ENCODE measurements around the gene TRIM63.

DNA sequence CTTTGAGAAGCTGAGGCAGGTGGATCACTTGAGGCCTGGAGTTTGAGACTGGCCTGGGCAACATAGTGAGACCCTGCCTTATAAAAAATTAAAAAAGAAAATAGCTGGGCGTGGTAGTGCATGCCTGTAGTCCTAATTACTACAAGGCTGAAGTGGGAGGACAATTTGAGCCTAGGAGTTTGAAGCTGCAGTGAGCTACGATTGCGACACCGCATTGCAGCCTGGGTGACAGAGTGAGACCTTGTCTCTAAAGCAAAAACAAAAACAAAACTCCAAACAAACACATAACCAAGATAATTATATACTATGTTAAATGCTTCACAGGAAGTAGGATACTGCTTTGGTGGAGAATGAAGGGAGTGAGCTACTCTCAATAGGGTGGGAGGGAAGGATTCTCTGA, 64.2 kb downstream of the TRIM63 start:
- TF ChIP-seq, protein P1, sequence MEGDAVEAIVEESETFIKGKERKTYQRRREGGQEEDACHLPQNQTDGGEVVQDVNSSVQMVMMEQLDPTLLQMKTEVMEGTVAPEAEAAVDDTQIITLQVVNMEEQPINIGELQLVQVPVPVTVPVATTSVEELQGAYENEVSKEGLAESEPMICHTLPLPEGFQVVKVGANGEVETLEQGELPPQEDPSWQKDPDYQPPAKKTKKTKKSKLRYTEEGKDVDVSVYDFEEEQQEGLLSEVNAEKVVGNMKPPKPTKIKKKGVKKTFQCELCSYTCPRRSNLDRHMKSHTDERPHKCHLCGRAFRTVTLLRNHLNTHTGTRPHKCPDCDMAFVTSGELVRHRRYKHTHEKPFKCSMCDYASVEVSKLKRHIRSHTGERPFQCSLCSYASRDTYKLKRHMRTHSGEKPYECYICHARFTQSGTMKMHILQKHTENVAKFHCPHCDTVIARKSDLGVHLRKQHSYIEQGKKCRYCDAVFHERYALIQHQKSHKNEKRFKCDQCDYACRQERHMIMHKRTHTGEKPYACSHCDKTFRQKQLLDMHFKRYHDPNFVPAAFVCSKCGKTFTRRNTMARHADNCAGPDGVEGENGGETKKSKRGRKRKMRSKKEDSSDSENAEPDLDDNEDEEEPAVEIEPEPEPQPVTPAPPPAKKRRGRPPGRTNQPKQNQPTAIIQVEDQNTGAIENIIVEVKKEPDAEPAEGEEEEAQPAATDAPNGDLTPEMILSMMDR (IDR thresholded peaks at IDR 0.05; ENCODE audit: extremely low read depth in 1 of 2, insufficient read depth in 1 of 2, low read depth in 1 of 2, low read length in 2 of 2): no peak
- TF ChIP-seq EZH2 (IDR thresholded peaks at IDR 0.05; ENCODE audit: borderline replicate concordance, low read depth, low read length, severe bottlenecking): no peak
- TF ChIP-seq, protein P2, sequence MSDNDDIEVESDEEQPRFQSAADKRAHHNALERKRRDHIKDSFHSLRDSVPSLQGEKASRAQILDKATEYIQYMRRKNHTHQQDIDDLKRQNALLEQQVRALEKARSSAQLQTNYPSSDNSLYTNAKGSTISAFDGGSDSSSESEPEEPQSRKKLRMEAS (IDR thresholded peaks at IDR 0.05; ENCODE audit: insufficient read depth, insufficient read length): no peak
